Activated naive CD8-positive, alpha-beta T cell treated with anti-CD3 and anti-CD28 coated beads, Interleukin-2, amount 50 U/mL, for 24 hours (primary cell): Measurements from ENCODE around the gene DQX1.
A peak's percentile ranks its signal among the peaks of the same experiment; 100 is the strongest.

Source experiments
- ATAC-seq: fragments of 150-1000 bp; cut with Tn5 transposase; one replicate; pipeline ENCODE4 v1.10.0; 2021
- DNase-seq: peaks from one replicate; pipeline ENCODE4 v3.0.0; 2021
- H3K27ac Mint-ChIP-seq: one replicate; pipeline ENCODE4 v1.8.0; 2021; ENCODE audit warnings: mild to moderate bottlenecking, mixed read lengths
- H3K27me3 Mint-ChIP-seq: one replicate; pipeline ENCODE4 v1.8.0; 2021; ENCODE audit warnings: mixed read lengths
- H3K36me3 Mint-ChIP-seq: one replicate; pipeline ENCODE4 v1.8.0; 2021; ENCODE audit warnings: low read depth, mixed read lengths
- H3K4me1 Mint-ChIP-seq: one replicate; pipeline ENCODE4 v1.8.0; 2021; ENCODE audit warnings: mixed read lengths
- H3K4me3 Mint-ChIP-seq: one replicate; pipeline ENCODE4 v1.8.0; 2021; ENCODE audit warnings: mild to moderate bottlenecking, moderate library complexity, mixed read lengths
- H3K9me3 Mint-ChIP-seq: one replicate; pipeline ENCODE4 v1.8.0; 2021; ENCODE audit warnings: mixed read lengths

DQX1 gene

GRCh38 chr2:74502720-74503505 is 23.1 kb downstream of the DQX1 start:
- H3K4me3 Mint-ChIP-seq: peak overlapping the region; percentile 57
- peaks cover 69% of the 10 kb centered on the region for H3K4me1 Mint-ChIP-seq
- no peaks in the 10 kb centered on the region for H3K9me3 Mint-ChIP-seq
- peaks cover 66% of the 10 kb centered on the region for H3K27me3 Mint-ChIP-seq
- peaks cover 31% of the 10 kb centered on the region for H3K36me3 Mint-ChIP-seq
- peak; percentile 34 for ATAC-seq
- DNase-seq: peak; percentile 64
- H3K27ac Mint-ChIP-seq: no peak overlapping the region

- H3K4me3 Mint-ChIP-seq: peak overlapping the region; percentile 57
- peaks cover 66% of the 10 kb centered on the region for H3K27me3 Mint-ChIP-seq
- DNase-seq (no peak), ATAC-seq (no peak)
- H3K4me1 Mint-ChIP-seq: peaks cover 66% of the 10 kb centered on the region
- H3K27ac Mint-ChIP-seq: no peak overlapping the region
- no peaks in the 10 kb centered on the region for H3K9me3 Mint-ChIP-seq
- peaks cover 28% of the 10 kb centered on the region for H3K36me3 Mint-ChIP-seq
Observed at GRCh38 chr2:74502147-74502719, 23.8 kb downstream of the DQX1 start.

- H3K4me3 Mint-ChIP-seq: no peak overlapping the region
- H3K36me3 Mint-ChIP-seq: peaks cover 21% of the 10 kb centered on the region
- H3K27me3 Mint-ChIP-seq: peaks cover 66% of the 10 kb centered on the region
- H3K4me1 Mint-ChIP-seq: peaks cover 58% of the 10 kb centered on the region
- ATAC-seq (no peak), DNase-seq (no peak)
- H3K27ac Mint-ChIP-seq: no peak overlapping the region
- no peaks in the 10 kb centered on the region for H3K9me3 Mint-ChIP-seq
Observed at GRCh38 chr2:74501335-74502071, 24.5 kb downstream of the DQX1 start.

- DNase-seq (no peak), ATAC-seq (no peak)
- H3K27me3 Mint-ChIP-seq: peaks cover 66% of the 10 kb centered on the region
- H3K27ac Mint-ChIP-seq: no peak overlapping the region
- H3K9me3 Mint-ChIP-seq: no peaks in the 10 kb centered on the region
- peaks cover 52% of the 10 kb centered on the region for H3K4me1 Mint-ChIP-seq
- peaks cover 15% of the 10 kb centered on the region for H3K36me3 Mint-ChIP-seq
- no peak overlapping the region for H3K4me3 Mint-ChIP-seq
Observed at GRCh38 chr2:74500578-74500946, 25.5 kb downstream of the DQX1 start.

GRCh38 chr2:74499940-74500577 is 26.0 kb downstream of the DQX1 start:
- H3K27me3 Mint-ChIP-seq: peaks cover 64% of the 10 kb centered on the region
- H3K27ac Mint-ChIP-seq: no peak overlapping the region

GRCh38 chr2:74499267-74499939 is 26.6 kb downstream of the DQX1 start, which contains the start of gene LBX2:
Gene LBX2, minus strand, starts transcription at chr2:74499603. Its CDS starts 66 bp downstream, at chr2:74499537.
- peak; percentile 33 for ATAC-seq

More at GRCh38 chr2:74499940-74500577, 26.0 kb downstream of the DQX1 start:
- H3K4me1 Mint-ChIP-seq: peaks cover 50% of the 10 kb centered on the region
- H3K9me3 Mint-ChIP-seq: no peaks in the 10 kb centered on the region
- DNase-seq (no peak), ATAC-seq (no peak)
- no peak overlapping the region for H3K4me3 Mint-ChIP-seq
- peaks cover 10% of the 10 kb centered on the region for H3K36me3 Mint-ChIP-seq

GRCh38 chr2:74498500-74499266 is 27.3 kb downstream of the DQX1 start:
- Mint-ChIP-seq H3K4me3 (peak overlapping the region; percentile 77), H3K36me3 (no peaks in the 10 kb centered on the region), H3K4me1 (peaks cover 38% of the 10 kb centered on the region), H3K9me3 (no peaks in the 10 kb centered on the region), H3K27me3 (peaks cover 51% of the 10 kb centered on the region), H3K27ac (peak overlapping the region; percentile 9)
- DNase-seq (peak; percentile 37), ATAC-seq (peak; percentile 81)

More at GRCh38 chr2:74499267-74499939, 26.6 kb downstream of the DQX1 start, which contains the start of gene LBX2:
- no peak within 1 kb of the TSS for H3K27ac Mint-ChIP-seq
- no peaks in the 10 kb centered on the region for H3K9me3 Mint-ChIP-seq
- peaks cover 58% of the 10 kb centered on the region for H3K27me3 Mint-ChIP-seq
- H3K36me3 Mint-ChIP-seq: peaks cover 3% of the 10 kb centered on the region
- peaks cover 45% of the 10 kb centered on the region for H3K4me1 Mint-ChIP-seq
- DNase-seq: peak; percentile 56
- peak within 1 kb of the TSS; percentile 77 for H3K4me3 Mint-ChIP-seq

GRCh38 chr2:74497777-74498499 is 28.1 kb downstream of the DQX1 start:
- H3K4me3 Mint-ChIP-seq: peak overlapping the region; percentile 77
- peak; percentile 30 for DNase-seq
- H3K9me3 Mint-ChIP-seq: no peaks in the 10 kb centered on the region
- no peaks in the 10 kb centered on the region for H3K36me3 Mint-ChIP-seq
- ATAC-seq: no peak
- peaks cover 32% of the 10 kb centered on the region for H3K4me1 Mint-ChIP-seq
- H3K27ac Mint-ChIP-seq: peak overlapping the region; percentile 22
- peaks cover 48% of the 10 kb centered on the region for H3K27me3 Mint-ChIP-seq

- Mint-ChIP-seq H3K9me3 (no peaks in the 10 kb centered on the region), H3K36me3 (no peaks in the 10 kb centered on the region), H3K27ac (peak overlapping the region; percentile 22), H3K27me3 (peaks cover 40% of the 10 kb centered on the region), H3K4me3 (peak overlapping the region; percentile 77), H3K4me1 (peaks cover 24% of the 10 kb centered on the region)
- no peak for ATAC-seq
- DNase-seq: no peak
Observed at GRCh38 chr2:74496997-74497776, 28.8 kb downstream of the DQX1 start.

- H3K4me1 Mint-ChIP-seq: peaks cover 20% of the 10 kb centered on the region
Observed at GRCh38 chr2:74495440-74495839, 30.6 kb downstream of the DQX1 start.

GRCh38 chr2:74493546-74493945 is 32.5 kb downstream of the DQX1 start:
- Mint-ChIP-seq H3K4me1 (peaks cover 10% of the 10 kb centered on the region), H3K4me3 (no peak overlapping the region), H3K27ac (no peak overlapping the region), H3K27me3 (peaks cover 10% of the 10 kb centered on the region), H3K36me3 (peaks cover 5% of the 10 kb centered on the region), H3K9me3 (no peaks in the 10 kb centered on the region)
- ATAC-seq: no peak
- DNase-seq: no peak

More at GRCh38 chr2:74495440-74495839, 30.6 kb downstream of the DQX1 start:
- H3K4me3 Mint-ChIP-seq: no peak overlapping the region
- H3K36me3 Mint-ChIP-seq: peaks cover 4% of the 10 kb centered on the region
- no peaks in the 10 kb centered on the region for H3K9me3 Mint-ChIP-seq
- no peak for ATAC-seq
- H3K27me3 Mint-ChIP-seq: peaks cover 25% of the 10 kb centered on the region
- H3K27ac Mint-ChIP-seq: no peak overlapping the region
- no peak for DNase-seq
